Right forelimb (tissue), 1 donor: ENCODE results near the gene CDHR5.
"Not testable (repeated sequence)": the region's sequence is repeated elsewhere in the genome, so short reads cannot be mapped to it uniquely, and the experiment has no call there.

Source experiments
- DNase-seq: peaks from one replicate; pipeline ENCODE4 v3.0.0-alpha.2; 2018

The CDHR5 gene

GRCh38 chr11:624705-625635 is at the start of gene CDHR5:
CDHR5 (minus strand) TSS chr11:624955; CDS start chr11:624902, 53 bp downstream.
- DNase-seq = no peak

- no peak for DNase-seq
Observed at GRCh38 chr11:674406-674805, 49.7 kb upstream of the CDHR5 start.

- DNase-seq = no peak
Observed at GRCh38 chr11:673866-674265, 49.1 kb upstream of the CDHR5 start.

GRCh38 chr11:665704-666281 is 41.0 kb upstream of the CDHR5 start:
- no peak for DNase-seq

- no peak for DNase-seq
Observed at GRCh38 chr11:665062-665703, 40.4 kb upstream of the CDHR5 start.

GRCh38 chr11:662689-663274 is 38.0 kb upstream of the CDHR5 start:
- peak; percentile 73 for DNase-seq

- DNase-seq = no peak
Observed at GRCh38 chr11:660681-661444, 36.1 kb upstream of the CDHR5 start.

GRCh38 chr11:660281-660680 is 35.5 kb upstream of the CDHR5 start:
- no peak for DNase-seq

- no peak for DNase-seq
Observed at GRCh38 chr11:659532-660085, 34.9 kb upstream of the CDHR5 start.

GRCh38 chr11:657691-658126 is 33.0 kb upstream of the CDHR5 start:
- DNase-seq = no peak

GRCh38 chr11:656866-657265 is 32.1 kb upstream of the CDHR5 start:
- no peak for DNase-seq

GRCh38 chr11:656426-656825 is 31.7 kb upstream of the CDHR5 start:
- no peak for DNase-seq

- DNase-seq = no peak
Observed at GRCh38 chr11:655036-655726, 30.4 kb upstream of the CDHR5 start.

- not testable (repeated sequence) for DNase-seq
Observed at GRCh38 chr11:654444-654843, 29.7 kb upstream of the CDHR5 start.

- DNase-seq = no peak
Observed at GRCh38 chr11:653837-654236, 29.1 kb upstream of the CDHR5 start.

GRCh38 chr11:653136-653535 is 28.4 kb upstream of the CDHR5 start:
- not testable (repeated sequence) for DNase-seq

GRCh38 chr11:650482-650881 is 25.7 kb upstream of the CDHR5 start:
- no peak for DNase-seq

GRCh38 chr11:647672-648158 is 23.0 kb upstream of the CDHR5 start:
- DNase-seq = not testable (repeated sequence)

- DNase-seq = no peak
Observed at GRCh38 chr11:646214-646613, 21.5 kb upstream of the CDHR5 start.

- DNase-seq = no peak
Observed at GRCh38 chr11:645536-645935, 20.8 kb upstream of the CDHR5 start.
